ENCODE results near the gene ANKRD7.

ANKRD7 gene, protein sequence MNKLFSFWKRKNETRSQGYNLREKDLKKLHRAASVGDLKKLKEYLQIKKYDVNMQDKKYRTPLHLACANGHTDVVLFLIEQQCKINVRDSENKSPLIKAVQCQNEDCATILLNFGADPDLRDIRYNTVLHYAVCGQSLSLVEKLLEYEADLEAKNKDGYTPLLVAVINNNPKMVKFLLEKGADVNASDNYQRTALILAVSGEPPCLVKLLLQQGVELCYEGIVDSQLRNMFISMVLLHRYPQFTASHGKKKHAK

DNA sequence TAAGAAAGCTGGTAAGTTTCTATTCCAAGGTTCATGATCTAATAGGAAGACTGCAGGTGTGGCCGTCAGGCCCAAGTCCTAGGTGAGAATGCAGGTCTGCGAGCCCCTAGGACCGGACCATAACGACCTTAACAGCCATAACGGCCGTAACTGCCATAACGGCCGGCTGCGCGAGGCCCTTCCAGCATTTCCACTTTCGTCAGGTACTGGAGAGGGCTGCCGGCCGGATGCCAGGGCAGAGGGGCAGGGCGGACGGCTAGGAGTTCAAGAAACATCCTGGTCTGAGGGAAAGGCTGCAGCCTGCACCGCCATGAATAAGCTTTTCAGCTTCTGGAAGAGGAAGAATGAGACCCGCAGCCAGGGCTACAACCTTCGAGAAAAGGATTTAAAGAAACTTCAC lies at the start of gene ANKRD7:
Gene ANKRD7, plus strand, starts transcription at position 184 of the 400 bp plus-strand sequence. Its CDS starts 127 bp downstream, at position 311.
- FAIRE-seq (no peak), DNase-seq (ENCODE audit: low spot score) (no peak)

DNA sequence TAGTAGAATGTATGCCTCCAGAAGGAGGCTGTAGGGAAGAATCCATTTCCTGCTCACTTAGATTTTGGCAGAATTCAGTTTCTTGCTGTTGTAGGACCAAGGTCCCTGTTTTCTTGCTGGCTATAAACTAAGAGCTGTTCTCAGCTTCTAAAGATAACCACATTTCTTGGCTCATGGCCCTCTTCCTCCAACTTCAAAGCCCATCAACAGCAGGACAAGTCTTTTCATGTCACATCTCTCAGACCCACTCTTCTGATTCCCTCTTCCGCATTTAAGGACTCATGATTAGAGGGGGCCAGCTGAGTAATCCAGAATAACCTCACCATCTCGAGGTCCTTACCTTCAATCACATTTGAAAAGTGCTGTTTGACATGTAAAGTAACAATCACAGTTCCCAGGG lies 48.8 kb upstream of the ANKRD7 start:
- FAIRE-seq (no peak), DNase-seq (ENCODE audit: low spot score) (no peak)

DNA sequence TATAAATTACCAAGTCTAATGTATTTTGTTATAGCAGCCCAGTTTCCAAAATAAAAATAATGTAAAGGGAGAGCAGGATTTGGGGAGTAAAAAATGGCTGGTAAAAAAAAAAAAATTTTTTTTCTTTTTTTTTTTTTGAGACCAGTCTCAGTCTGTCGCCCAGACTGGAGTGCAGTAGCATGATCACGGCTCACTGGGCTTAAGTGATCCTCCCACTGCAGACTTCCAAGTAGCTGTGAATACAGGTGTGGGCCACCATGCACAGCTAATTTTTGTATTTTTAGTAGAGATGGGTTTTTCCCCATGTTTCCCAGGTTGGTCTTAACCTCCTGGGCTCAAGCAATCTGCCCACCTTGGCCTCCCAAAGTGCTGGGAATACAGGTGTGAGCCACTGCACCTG lies 45.3 kb upstream of the ANKRD7 start:
- FAIRE-seq (no peak), DNase-seq (ENCODE audit: low spot score) (no peak)

DNA sequence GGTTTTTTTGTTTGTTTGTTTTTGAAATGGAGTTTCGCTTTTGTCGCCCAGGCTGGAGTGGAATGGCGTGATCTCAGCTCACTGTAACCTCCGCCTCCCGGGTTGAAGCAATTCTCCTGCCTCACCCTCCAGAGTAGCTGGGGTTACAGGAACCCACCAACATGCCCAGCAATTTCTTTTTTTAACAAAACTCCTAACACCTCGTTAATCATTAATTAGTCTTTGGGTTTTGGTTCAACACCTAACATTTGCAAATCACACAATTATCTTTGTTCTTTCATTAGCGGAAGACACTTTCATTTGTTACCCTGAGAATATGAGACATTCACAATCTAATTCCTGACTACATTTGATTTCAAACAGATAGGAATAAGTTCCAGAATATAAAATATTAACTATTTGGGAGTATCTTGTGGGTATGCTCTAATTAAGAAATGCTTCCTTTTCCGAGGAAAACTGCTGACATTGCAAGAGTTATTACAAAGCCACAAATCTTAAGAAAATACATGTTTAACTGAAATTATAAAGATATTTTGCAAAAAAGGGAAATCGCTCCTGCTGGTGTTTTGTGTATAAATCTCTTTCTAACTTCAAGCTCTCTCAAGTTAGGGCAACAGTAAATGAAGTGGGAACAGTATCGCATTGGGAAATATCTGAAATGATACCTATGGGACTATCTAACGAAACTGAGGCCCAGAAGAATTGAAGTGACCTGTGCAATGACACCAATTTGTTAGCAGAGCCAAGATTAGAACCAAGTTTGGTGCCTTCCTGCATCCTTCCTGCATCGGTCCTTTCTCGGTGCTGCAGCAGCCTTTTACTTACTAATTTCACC lies 41.7 kb upstream of the ANKRD7 start:
- FAIRE-seq (peak; percentile 60), DNase-seq (ENCODE audit: low spot score) (no peak)

DNA sequence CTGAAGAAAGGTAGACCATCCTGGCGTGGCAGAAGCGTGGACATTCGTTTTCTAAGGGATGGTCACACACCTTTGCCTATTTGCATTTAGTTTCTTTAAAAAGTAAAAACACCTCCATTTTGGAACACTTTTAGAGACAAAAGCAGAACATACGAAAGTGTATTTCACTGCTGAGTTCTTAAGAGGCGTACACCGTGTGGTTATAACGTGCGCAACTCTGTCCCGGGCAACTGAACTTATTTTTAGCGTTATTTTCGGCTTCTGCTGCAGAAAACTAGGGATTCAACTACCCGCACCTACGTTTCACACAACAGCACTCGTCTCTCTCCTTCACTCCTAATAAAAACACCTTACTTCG lies 41.1 kb upstream of the ANKRD7 start:
- FAIRE-seq (no peak), DNase-seq (ENCODE audit: low spot score) (no peak)

DNA sequence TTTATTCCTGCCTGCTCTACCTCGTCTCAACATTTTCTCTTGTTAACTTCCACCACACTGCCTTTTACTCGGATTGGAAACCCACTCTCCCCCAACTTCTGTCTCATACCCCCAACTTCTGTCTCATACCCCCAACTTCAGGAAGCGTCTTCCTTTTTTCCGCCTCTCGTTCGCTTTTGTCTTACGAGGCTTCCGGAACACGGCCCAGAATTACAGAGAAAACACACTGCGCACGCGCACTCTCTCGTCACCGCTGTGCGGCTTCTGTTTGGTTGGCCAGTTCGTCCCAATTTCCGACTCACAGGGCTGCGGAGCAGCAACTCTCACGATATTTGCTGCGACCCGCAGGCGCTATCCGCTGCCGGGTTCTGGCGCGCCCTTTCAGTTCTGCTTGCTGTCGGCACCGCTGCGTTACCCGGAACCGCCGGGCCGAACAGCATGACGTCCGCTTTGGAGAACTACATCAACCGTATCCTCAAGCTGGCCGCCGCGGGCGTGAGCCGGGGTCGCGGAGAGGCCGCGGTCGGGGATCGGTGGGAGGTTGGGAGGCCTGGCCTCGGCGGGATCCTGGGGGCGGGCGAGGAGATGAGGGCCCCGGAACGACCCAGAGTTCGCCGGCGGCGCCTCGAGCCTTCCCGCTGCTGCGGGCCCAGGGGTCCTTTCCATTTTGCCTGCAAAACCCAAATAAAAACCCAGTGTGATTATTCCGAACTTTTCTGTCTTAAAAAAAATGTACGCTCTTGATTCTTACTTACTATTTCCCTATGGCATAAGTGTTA lies 40.5 kb upstream of the ANKRD7 start, which contains the start of gene LSM8:
Gene LSM8, plus strand, starts transcription at position 379 of the 779 bp plus-strand sequence. Its CDS starts 60 bp downstream, at position 439.
- DNase-seq (ENCODE audit: low spot score) = peak; percentile 99
- peak; percentile 95 for FAIRE-seq

DNA sequence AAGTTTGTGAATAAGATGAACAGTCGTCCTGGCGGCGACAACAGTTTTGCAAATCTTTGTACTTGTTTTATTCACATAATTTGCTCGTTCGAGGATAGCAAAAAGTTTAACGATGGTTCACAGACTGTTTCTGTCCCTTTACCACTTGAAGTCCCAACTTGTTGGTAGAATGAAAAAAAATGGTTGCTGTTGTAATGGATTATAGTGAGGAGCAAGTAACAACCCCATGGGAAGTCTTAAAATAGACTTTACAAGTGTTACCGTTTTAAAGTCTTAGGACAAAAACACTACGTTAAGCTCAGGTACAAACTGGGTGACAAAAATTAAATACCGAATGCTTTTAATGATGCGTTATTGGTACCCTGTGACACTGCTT lies 40.0 kb upstream of the ANKRD7 start:
- no peak for DNase-seq (ENCODE audit: low spot score)

DNA sequence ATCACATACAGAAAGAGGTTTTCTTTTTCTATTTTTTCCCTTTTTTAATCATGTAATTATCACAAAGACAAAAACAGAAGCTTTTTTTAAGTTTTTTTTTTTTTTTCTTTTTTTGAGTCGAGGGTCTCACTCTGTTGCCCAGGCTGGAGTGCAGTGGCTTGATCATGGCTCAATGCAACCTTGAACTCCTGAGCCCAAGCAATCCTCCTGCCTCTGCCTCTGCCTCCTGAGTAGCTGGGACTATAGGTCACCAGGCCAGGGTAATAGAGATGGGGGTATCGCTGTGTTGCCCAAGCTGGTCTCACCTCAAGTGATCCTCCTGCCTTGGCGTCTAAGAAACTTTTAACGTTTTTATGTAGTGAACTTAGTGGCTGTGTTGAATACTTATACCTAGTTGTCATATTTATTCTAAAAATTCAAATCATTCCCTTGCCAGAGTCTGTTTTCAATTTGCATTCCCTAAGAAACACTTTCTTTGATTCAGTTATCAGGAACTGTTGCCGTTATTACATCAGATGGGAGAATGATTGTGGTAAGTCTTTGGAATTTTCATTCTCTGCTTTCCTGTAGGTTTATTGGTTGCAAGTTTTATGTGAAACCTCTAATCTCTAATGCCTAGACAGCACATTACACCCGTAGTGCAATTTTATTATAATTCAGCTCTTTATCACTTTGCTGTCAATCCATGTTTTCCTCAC lies 39.2 kb upstream of the ANKRD7 start:
- FAIRE-seq (no peak), DNase-seq (ENCODE audit: low spot score) (no peak)

More for the DNA sequence above, 40.0 kb upstream of the ANKRD7 start:
- FAIRE-seq = no peak

DNA sequence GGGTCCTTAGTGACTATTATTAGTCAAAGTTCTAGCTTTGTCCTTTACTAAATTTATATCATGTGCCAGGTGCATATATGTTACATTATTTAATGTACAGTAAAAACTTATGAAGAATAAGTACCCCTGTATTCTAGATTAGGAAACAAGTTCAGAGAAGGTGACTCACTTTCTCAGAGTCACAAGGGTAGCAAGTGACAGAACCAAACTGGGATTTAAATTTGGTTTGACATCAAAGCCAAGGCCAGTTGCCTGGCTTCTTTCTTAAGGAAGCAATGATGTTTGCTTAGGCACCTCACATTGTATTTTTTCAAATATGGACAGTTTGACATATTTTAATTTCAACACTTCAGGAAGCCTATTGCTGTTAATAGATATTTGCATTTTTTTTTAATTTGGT lies 38.0 kb upstream of the ANKRD7 start:
- FAIRE-seq (no peak), DNase-seq (ENCODE audit: low spot score) (no peak)

DNA sequence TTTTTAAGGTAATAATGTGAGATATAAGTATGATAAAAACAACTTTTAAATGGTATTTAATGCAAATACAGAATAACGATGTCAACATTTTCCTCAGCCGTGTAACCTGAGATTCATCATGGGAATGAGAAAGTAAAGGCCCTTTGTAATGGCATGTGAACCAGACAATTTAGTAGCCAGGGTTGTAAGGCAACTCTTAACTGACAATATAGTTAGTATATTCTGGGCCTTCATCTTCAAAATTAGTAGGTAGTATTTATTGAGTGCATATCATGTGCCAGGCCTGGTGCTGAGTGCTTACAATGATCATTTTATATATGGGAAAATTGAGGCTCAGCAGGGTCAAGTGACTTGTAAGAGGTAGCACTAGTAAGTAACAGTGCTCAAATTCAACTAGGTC lies 29.9 kb upstream of the ANKRD7 start:
- DNase-seq (ENCODE audit: low spot score) (no peak), FAIRE-seq (no peak)

DNA sequence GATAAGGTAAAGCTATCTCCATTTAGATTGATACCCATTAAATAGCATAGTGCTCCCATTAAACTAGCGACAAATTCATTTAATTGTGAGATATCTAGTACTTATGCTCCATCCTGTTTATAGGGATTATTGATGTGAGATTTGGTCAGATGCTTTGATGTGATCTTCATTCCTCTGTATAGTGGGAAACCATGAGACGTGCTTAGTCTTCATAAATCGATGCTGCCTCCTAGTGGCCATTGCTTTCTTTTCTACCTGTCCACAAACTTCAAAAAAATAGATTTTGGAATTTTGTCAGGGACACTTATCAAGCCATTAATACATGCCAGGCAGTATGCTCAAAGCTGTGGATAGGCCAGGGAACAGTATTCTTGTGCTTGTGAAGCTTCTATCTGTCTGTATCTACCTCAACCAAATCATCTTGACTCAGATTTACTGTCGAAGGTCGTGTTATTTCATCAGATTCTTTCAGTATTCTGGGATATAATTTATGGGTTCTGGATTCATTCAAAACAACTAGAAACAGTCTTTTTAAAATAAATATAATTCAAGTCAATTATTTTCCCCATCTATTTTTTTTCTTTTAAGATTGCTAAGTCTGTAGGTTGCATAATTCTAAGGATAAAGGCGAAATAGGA lies 28.5 kb upstream of the ANKRD7 start:
- DNase-seq (ENCODE audit: low spot score) (peak; percentile 56), FAIRE-seq (peak; percentile 74)

DNA sequence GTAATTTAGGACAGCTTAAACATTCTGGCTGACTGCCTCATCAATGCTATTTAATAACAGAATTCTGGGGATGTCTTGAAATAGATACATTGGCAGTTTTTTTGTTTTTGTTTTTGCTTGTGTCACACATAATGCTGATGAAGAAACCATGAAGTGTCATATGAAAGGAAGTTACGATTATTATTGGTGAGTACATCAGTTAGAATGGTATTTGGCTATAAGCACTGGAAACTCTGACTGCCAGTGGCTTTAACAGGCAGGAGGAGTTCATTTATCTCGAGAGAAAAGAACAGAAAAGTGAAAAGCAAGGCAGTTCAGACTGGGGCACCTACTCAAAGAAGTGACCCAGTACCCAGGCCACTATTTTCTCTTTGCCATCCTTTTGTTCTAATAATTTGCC lies 22.4 kb upstream of the ANKRD7 start:
- FAIRE-seq = no peak
- DNase-seq (ENCODE audit: low spot score) = no peak

DNA sequence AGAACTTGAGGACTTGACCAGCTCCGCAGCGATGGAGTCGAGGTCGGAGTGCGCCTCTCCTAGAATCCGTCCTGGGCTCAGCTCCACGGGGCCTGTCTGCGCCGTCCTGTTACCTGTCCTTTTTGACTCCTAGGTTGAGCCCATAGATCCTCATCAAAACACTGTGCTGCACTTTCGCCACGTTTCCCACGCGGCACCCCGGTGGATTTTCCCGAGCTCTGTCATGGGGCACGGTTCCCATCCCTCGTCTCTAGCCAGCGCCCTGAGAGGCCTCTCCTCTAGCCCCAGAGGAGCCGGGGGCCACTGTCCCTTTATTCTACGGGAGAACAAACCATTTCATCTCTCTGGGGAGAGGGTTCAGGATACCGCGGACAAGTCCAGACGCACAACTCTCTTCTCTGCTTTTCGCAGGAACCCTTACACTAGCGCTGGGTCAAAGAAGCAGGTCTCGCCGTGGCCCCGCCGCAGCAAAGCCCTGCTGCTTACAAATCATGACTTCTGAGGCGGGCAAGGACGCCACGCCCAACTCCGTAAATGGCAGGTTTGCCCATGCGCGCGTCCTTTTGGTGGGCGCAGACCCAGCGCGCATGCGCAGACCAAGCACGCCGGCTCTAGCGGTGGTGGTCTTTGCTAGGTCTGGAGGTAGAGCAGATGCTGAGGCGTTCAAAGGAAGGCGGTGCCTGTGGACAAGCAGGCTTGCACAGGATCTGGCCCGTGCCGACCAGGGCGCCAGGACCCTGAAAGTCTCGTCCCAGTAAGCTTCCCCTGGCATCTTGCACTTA lies 10.3 kb upstream of the ANKRD7 start:
- FAIRE-seq = peak; percentile 71

DNA sequence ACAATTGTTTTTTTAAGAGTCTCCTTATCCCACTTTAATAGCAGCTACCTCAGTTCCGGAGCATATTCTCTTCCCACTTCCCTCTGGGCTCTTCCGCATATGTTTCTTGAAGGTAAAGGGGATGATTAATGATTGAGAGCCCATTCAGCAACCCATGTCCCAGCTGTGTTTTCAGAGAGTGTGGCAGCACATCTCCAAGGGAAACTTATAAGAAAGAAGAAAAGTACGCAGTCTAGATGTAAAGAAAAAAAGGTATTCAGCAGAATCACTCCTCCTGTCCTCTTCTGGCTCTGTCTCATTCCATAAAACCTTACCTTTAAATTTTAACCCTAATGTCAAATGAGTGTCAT lies 9.7 kb upstream of the ANKRD7 start:
- FAIRE-seq (no peak), DNase-seq (ENCODE audit: low spot score) (peak; percentile 14)

More for the DNA sequence above, 10.3 kb upstream of the ANKRD7 start:
- DNase-seq (ENCODE audit: low spot score) = peak; percentile 75

DNA sequence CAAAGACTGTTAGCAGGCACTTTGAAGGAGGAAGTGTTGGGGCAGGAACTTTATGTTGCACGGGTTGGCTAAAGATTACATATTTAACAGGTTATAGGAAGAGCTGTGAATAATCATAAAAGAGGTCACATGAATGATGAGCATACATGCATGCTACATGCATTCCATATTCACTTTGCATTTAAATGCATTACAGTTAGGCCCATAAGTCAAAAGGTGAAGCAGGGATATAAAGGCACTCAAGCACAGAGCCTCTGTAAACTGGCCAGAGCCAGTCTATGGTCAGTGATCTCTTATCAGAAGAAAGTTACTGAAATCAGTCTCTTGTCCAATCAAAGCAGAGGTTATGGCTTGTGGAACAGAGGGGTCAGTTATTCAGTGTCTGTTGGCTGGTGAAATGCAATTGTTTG lies 7.3 kb upstream of the ANKRD7 start:
- FAIRE-seq = no peak
- no peak for DNase-seq (ENCODE audit: low spot score)

DNA sequence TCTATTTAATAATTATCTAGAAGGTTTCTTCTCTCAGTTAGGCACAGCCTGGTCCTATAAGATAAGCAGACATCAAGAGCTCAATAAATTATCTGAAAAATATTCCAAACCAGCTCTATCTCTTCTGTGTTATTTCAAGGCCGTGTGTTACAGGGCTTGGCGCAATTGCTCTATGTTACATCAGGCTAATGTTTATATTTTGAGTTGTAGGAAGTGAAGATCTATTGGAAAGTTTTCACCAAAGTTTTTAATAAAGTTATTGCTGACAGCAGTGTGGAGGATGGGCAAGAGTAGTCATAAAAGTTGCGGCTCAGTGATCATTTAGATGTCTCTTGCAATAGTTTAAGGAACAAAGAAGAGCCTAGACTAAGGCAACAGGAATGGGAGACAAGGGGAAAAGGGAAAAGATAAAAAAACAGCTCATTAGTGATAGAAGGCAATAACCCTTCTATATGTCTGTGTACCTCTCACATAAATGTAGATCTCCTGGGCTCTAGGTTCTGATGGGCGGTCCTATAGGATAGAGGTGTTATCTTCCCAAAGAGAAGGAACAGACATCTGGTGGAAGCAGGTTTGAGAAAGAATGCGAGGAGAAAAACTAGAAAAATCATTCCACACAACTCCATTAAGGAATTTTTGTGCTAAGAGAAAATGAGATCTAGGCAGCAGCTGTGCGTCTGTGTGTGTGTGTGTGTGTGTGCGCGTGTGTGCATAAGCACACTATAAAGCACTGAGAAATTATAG lies 5.9 kb upstream of the ANKRD7 start:
- FAIRE-seq = no peak
- no peak for DNase-seq (ENCODE audit: low spot score)

DNA sequence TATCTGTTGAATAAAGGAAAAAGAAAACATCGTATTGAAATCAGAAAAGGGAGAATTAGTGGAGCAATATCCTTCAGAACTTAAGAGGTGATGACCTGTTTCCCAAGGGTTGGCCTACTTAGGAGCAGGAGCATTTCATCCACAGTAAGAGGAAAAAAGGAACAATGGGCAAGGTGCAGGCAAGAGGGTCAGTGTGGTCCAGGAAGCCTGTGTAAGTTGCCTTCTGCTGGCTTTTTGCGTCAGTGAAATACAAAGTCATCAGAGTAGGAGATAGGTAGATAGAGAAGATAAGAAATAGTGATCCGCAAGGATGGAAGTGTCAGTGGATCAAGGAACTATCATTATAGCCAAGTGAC lies 5.4 kb upstream of the ANKRD7 start:
- DNase-seq (ENCODE audit: low spot score) = no peak
- no peak for FAIRE-seq

DNA sequence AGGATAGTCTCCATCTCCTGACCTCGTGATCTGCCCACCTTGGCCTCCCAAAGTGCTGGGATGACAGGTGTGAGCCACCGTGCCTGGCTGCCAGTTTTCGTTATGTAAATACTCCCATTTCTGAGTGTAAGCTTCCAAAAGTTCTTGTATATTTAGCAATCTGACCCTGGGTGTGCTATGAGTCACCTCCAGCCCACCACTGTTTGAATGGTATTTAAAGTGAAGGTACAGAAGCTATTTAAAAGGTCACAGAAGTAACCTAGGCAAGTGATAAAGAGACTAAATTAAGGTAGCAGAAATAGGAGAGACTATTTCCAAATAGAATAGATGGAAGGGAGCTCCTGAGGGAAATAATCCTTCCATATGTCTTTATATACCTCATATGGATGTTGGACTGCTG lies 3.9 kb upstream of the ANKRD7 start:
- DNase-seq (ENCODE audit: low spot score) (no peak), FAIRE-seq (no peak)

DNA sequence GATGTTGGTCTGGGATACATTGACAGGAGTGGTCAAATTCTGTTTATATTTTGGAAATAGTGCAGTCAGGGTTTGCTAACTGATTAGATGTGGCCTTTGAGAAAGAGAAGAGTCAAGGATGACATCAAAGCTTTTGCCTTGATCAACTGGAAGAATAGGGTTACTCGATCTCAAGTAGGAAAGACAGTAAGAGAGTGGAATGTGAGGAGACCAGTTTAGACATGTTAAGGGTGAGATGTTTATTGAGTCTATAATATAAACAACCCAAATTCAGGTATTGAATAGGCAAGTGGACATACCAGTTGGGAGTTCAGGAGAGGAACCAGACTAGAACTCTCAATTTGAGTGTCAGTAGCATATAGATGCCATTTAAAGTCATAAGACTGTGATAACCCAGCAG lies 1.9 kb upstream of the ANKRD7 start:
- DNase-seq (ENCODE audit: low spot score) = no peak
- no peak for FAIRE-seq

DNA sequence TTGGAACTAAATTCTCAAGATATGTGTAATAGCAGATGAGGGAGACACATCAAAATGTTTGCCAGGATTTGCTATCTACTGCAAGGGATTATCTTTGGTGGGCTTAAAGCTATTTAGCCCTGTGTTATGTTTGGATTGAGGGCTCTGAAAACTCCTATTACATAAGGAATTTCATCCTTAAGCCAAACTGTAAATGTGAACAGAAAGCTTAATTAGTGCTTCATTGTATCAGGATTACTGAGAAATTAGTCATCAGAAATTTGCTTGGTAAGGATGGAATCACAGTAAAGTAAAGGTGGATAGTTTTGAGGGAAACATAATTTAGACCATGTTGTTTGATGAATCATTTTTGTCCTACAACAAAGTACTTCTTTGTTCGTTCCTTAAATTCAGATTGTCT lies 8.3 kb downstream of the ANKRD7 start:
- FAIRE-seq = peak; percentile 5
- DNase-seq (ENCODE audit: low spot score) = no peak

Measured in RCC 7860 (cell line).